ENCODE results near the gene EVA1A. TPM values are rescaled to one million over a fixed set of nuclear protein-coding genes. Genes with fewer than 3 reads are reported as not detected.

The EVA1A gene
- total RNA-seq, 4 donors from 2014 or later = 1.3 to 1.6 TPM; not detected in 2

DNA sequence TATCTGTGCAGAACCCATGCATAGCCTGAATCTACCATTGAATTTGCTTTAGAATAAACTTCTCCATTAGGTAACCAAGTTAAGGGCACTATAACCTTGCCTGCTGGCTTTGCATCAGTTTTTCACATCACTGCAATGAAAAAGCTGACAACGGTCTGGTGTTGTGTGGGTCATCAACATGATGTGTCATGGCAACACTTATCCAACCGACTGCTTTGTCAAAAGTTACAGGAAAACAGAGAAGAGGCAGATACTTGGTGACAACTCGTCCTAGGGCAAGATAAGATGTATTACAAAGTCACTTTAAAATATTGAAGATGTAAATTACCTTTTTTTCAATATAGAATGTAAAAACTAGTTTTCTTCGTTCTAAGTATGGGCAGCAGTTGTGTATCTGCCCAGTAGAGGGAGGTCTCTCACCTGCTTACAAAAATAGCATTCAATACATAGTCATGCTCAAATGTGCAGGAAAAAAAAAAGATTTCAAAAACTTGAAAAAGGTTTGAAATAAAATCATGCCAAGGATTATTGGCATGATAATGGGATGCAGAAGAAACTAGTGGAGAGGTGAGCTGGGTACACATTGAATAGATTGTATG, 96.3 kb downstream of the EVA1A start:
- TF ChIP-seq EP300 (IDR thresholded peaks at IDR 0.05) (no peak), POLR2A (IDR thresholded peaks at IDR 0.05) (no peak)
- TF ChIP-seq, protein P1, sequence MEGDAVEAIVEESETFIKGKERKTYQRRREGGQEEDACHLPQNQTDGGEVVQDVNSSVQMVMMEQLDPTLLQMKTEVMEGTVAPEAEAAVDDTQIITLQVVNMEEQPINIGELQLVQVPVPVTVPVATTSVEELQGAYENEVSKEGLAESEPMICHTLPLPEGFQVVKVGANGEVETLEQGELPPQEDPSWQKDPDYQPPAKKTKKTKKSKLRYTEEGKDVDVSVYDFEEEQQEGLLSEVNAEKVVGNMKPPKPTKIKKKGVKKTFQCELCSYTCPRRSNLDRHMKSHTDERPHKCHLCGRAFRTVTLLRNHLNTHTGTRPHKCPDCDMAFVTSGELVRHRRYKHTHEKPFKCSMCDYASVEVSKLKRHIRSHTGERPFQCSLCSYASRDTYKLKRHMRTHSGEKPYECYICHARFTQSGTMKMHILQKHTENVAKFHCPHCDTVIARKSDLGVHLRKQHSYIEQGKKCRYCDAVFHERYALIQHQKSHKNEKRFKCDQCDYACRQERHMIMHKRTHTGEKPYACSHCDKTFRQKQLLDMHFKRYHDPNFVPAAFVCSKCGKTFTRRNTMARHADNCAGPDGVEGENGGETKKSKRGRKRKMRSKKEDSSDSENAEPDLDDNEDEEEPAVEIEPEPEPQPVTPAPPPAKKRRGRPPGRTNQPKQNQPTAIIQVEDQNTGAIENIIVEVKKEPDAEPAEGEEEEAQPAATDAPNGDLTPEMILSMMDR (IDR thresholded peaks at IDR 0.05) = peak; percentile 34 to 54 (median 40)
- Histone ChIP-seq H3K4me1 (no peaks in the 10 kb centered on the region), H3K27me3 (no peaks in the 10 kb centered on the region), H3K4me3 (no peak overlapping the region), H3K9me3 (no peaks in the 10 kb centered on the region), H3K27ac (no peak overlapping the region), H3K36me3 (no peaks in the 10 kb centered on the region)
- 49 to 51% methylated on average over 4 of the region's 4 CpGs for WGBS, 2 donors
- DNase-seq (ENCODE audit: low spot score in 2 of 2) = peak in 1 of 2 donors; percentile 6

DNA sequence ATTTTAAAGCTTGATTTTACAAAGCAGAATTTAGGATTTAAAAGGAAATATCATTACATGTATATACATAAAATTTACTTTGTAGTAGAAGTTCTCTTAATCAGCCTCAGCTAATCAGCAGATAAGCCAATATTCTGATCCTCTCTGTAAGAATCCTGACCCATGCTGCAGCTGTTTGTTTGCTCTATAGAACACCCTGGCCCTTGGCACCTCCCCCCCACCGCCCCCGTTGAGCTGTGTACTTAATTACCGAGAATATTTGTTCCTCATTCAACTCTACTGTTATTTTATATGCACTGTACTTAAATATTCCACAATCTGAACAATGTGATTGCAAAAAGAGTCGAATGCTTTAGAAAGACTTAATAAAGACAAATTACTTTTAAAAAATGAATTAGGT, 98.0 kb downstream of the EVA1A start:
- H3K27ac ChIP-seq = no peak overlapping the region
- WGBS, 2 donors = 33 to 39% methylated on average over 4 of the region's 4 CpGs
- H3K4me3 ChIP-seq = no peak overlapping the region
- no peaks in the 10 kb centered on the region for H3K36me3 ChIP-seq
- no peaks in the 10 kb centered on the region for H3K4me1 ChIP-seq
- DNase-seq (ENCODE audit: low spot score in 2 of 2) = no peak
- no peak for TF ChIP-seq EP300 (IDR thresholded peaks at IDR 0.05)
- TF ChIP-seq POLR2A (IDR thresholded peaks at IDR 0.05) = no peak
- TF ChIP-seq, protein P1 (IDR thresholded peaks at IDR 0.05) = no peak
- H3K27me3 ChIP-seq = no peaks in the 10 kb centered on the region
- no peaks in the 10 kb centered on the region for H3K9me3 ChIP-seq

DNA sequence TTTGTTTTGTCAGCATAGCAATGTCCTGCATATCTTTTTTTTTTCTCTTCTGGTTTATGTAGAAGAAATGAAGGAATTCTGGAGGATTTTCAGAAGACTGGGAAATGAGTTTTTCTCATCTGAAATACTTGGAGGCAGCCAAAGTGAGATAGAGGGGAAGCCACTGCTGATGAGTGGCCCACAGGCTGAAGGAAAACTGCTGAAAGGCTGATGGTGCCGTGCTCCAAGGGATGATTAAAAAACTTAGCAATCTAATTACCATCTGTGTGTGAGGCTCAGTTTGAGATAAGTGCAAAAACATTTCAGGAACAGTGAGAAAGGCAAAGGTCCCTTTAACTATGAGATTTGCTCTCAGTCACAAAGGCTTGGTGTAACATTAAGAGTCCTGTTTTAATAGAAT, 98.5 kb downstream of the EVA1A start:
- TF ChIP-seq POLR2A (IDR thresholded peaks at IDR 0.05) = no peak
- TF ChIP-seq, protein P1 (IDR thresholded peaks at IDR 0.05) = no peak
- TF ChIP-seq EP300 (IDR thresholded peaks at IDR 0.05) = no peak
- DNase-seq (ENCODE audit: low spot score in 2 of 2) = no peak
- WGBS, 2 donors = 48 to 52% methylated on average over 1 of the region's 1 CpG
- no peaks in the 10 kb centered on the region for H3K27me3 ChIP-seq
- no peaks in the 10 kb centered on the region for H3K9me3 ChIP-seq
- H3K4me3 ChIP-seq = no peak overlapping the region
- no peaks in the 10 kb centered on the region for H3K36me3 ChIP-seq
- H3K27ac ChIP-seq = no peak overlapping the region
- H3K4me1 ChIP-seq = no peaks in the 10 kb centered on the region

DNA sequence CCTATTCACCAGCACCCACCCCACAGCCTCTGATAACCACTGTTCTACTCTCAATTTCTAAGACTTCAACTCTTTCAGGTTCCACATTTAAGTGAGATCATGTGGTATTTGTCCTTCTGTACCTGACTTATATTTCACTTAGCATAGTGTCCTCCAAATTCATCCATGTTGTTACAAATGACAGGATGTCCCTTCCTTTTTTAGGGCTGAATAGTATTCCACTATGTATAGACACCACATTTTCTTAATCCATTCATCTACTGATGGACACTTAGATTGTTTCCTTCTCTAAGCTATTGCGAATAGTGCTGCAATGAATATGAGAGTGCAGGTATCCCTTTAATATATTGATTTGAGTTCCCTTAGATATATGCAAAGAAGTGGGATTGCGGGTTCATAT, 100.1 kb downstream of the EVA1A start:
- WGBS, 2 donors = 99% methylated on average over 2 of the region's 2 CpGs
- TF ChIP-seq POLR2A (IDR thresholded peaks at IDR 0.05) (no peak), EP300 (IDR thresholded peaks at IDR 0.05) (no peak)
- TF ChIP-seq, protein P1 (IDR thresholded peaks at IDR 0.05) = no peak
- no peak overlapping the region for H3K27ac ChIP-seq
- H3K27me3 ChIP-seq = no peaks in the 10 kb centered on the region
- no peak for DNase-seq (ENCODE audit: low spot score in 2 of 2)
- no peaks in the 10 kb centered on the region for H3K36me3 ChIP-seq
- no peaks in the 10 kb centered on the region for H3K4me1 ChIP-seq
- H3K9me3 ChIP-seq = no peaks in the 10 kb centered on the region
- H3K4me3 ChIP-seq = no peak overlapping the region

DNA sequence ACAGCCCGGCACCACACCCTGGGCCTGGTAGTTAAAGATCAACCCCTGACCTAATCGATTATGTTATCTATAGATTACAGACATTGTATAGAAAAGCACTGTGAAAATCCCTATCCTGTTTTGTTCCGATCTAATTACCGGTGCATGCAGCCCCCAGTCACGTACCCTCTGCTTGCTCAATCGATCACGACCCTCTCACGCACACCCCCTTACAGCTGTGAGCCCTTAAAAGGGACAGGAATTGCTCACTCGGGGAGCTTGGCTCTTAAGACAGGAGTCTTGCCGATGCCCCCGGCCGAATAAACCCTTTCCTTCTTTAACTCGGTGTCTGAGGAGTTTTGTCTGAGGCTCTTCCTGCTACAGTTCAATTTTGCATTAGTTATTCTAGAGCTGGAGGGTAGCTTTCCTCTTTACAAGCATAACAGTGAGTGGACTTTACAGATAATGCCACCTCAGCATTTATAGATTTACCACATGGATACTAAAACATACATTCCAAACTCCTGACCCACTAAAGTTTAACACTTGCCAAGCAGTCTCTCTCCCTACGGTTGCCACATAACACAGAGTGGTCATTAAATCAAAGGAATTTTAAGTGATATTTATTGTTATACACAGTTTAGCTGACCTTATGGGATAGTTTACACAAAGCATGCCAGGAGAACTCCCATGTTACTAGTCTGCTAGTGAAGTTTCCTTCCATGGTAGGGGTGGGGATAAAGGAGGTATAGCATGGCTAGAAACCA, 101.0 kb downstream of the EVA1A start:
- Histone ChIP-seq H3K27me3 (no peaks in the 10 kb centered on the region), H3K4me1 (no peaks in the 10 kb centered on the region), H3K36me3 (no peaks in the 10 kb centered on the region), H3K4me3 (no peak overlapping the region), H3K27ac (no peak overlapping the region), H3K9me3 (no peaks in the 10 kb centered on the region)
- DNase-seq (ENCODE audit: low spot score in 2 of 2) = no peak
- WGBS, 2 donors = 74 to 78% methylated on average over 14 of the region's 14 CpGs
- TF ChIP-seq, protein P1 (IDR thresholded peaks at IDR 0.05) = no peak
- no peak for TF ChIP-seq EP300 (IDR thresholded peaks at IDR 0.05)
- no peak for TF ChIP-seq POLR2A (IDR thresholded peaks at IDR 0.05)

Data from tibial nerve (tissue), 4 donors.